ENCODE data around the gene ELFN1.

Gene ELFN1

DNA sequence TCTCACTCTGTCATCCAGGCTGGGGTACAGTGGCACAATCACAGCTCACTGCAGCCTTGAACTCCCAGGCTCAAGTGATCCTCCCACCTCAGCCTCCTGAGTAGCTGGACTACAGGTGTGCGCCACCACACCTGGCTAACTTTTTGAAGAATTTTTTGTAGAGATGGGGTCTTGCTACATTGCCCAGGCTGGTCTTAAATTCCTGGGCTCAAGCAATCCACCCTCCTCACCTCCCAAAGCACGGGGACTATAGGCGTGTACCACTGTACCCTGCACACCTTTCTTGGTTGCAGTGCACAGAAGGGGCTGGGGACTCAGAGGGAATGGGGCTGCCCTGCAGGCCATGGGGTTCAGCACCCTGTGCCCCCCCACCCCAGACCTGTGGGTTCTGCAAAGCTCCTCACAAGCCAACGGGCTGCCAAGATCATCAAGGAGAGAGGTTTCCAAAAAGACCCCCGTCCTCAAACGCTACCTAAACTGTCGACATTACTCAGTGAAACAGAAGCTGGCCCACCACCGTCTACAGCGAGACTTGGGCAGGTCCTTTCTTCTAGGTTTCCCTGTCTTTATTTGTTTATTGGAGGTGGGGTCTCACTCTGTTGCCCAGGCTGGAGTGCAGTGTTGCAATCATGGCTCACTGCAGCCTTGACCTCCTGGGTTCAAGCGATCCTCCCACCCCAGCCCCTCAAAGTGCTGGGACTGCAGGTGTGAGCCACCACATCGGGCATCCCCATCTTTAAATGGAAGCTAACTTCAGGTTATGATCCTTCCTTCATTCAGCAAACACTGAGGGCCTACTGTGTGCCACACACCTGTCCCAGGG is 26.6 kb upstream of the ELFN1 start:
- no peak for DNase-seq

DNA sequence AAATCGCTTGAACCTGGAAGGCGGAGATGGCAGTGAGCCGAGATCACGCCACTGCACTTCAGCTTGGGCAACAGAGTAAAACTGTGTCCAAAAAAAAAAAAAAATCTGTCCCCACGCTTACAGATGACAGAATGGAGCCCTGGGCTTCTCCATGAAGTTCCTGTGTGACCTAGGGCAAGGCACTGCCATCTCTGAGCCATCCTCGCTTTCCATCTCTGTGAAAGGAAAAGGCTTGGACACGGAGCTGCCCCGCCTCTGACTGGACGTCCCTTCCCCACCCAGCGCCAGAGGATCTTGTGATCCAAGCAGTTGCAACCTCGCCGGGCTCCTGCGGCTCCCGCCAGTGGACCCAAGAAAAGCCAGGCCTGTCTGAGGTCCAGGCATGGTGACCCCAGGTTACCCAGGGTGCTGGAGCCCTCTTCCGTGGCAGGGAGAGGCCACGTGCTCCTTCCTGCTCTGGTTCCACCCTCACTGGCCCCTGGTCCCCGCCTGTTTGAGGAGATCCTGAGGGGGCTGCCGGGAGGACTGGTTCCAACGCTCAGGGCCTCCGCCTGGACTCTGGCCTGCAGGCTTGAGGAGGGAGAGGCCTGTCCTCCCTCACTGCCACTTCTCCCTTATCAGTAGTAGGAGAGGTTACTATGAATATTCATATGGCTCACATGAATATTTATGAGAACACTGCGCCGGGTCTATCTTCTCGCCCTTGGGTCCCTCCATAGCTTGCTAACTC is 25.6 kb upstream of the ELFN1 start:
- DNase-seq: no peak

DNA sequence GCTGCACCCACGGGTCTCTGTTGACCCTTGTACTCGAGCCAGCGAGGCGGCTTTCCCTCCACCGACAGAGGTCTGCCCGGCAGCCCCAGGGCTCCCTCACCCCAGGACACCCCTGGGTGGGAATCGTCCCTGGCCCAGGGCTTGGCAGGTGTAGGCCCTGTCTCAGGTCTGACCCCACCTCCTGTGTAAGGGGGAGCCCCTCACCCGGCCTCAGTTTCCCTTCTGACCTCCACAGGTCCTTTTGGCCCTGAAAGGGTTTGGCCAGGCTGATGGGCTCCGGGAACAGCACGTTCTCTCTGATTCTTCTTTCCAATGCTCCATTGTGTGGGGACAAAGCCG is 25.0 kb upstream of the ELFN1 start:
- DNase-seq: no peak

DNA sequence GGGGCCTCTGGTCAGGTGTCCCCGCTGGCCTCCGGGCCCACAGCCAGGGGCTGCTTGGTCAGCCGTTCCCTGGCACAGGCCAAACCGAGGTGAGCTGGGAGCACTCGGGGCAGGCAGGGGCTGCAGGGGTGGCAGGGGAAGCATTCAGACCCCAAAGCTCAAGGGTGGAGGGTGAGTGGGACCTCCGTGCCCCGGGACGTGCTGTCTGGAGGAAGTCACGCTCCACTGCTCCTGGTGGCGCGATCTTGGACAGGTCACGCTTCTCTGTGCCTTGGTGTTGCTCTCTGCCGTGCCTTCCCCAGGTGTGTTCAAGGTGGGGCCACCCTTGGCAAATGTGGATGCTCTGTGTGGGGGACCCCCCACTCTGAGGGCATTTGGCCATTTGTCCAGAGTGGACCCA is 24.6 kb upstream of the ELFN1 start:
- DNase-seq: no peak

DNA sequence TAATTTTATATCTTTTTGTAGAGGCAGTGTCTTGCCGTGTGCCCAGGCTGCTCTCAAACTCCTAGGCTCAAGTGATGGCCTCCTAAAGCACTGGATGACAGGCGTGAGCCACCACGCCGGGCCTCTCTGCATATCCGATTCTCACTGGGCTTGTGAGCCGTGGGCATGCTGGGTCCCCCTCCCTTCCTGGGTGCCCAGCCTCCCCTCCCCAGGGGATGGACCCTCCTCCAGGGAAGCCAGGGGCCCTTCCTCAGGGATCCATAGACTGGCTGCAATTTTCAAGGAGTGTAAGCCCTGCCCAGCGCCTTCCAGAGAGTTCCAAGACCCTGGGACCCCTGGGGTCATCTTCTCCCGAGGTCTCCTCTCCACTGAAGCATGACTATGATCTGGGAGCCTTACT is 23.7 kb upstream of the ELFN1 start:
- no peak for DNase-seq

DNA sequence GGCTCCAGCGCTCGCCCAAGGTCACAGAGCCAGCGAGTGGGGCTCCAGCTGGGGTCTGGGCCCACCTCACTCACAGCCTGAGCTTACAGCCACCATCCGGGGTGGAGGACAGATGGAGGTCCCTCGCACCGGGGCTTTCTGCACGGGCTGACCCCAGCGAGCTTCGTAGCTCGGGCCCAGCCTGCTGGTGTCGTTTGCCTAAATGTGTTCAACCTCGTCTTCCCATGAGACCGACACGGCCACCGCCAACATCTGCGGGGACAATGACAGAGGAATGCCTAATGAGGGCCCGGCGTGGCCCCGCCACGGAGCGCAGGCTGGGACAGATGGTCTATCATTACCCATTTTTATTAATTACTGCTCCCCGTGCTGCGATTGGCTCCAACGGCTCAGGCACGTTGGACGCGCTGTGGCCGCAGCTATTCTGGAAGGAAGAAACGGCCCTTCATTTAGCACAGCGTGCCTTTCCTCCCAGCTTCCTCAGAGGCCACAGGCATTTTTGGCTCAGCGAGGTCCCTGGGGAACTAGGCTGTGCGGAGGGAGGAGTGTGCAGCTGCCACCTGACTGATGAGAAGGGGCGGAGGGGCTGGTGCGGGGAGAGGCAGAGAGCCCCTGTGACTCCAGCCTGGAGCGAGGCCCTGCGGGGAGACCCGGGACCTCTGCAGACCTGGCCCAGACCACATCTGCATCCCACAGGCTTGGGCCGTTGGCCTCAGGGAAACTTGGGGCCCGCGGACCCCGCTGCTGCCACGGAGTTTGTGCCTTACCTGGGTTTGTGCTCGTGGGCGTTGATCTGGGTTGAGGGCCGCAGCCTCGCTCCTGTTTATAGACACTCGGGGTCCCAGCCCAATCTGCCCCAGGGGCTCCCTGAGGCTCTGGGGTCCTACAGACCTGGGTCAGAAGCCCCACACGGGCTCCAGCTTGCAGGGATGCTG is 22.9 kb upstream of the ELFN1 start:
- DNase-seq: peak; percentile 89 to 94

DNA sequence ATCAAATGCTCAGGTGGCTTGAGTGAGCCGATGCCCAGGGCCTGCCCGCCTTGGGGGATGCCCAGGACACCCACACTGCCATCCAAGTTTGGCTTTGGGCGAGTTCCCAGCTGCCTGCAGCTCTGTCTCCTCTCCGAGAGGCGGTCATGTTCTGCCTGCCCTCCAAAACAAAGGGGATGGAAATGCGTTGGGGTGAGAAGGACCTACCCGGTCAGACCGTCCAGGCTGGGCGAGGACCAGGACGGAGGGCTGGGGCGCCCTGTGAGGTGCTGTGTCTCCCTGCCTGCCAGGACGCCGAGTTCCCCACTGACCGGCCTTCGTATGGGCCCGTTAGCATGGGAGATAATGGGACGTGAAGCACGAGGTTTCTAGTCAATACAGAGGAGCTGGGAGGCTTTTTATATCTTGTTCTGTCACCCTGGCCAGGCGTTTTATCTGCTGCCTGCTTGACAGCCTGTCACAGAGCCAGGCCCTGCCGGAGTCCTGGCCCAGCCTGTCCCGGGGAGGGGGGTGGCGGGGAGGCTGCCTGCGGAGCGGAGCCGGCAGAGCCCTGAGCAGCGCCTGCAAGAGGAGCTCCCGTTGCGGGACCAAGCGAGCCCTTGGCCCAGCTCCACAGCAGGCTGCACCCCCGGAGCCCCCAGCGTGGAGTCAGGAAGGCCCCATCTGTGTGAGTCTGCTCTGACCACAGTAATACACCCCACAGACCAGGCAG is 22.0 kb upstream of the ELFN1 start:
- no peak for DNase-seq

DNA sequence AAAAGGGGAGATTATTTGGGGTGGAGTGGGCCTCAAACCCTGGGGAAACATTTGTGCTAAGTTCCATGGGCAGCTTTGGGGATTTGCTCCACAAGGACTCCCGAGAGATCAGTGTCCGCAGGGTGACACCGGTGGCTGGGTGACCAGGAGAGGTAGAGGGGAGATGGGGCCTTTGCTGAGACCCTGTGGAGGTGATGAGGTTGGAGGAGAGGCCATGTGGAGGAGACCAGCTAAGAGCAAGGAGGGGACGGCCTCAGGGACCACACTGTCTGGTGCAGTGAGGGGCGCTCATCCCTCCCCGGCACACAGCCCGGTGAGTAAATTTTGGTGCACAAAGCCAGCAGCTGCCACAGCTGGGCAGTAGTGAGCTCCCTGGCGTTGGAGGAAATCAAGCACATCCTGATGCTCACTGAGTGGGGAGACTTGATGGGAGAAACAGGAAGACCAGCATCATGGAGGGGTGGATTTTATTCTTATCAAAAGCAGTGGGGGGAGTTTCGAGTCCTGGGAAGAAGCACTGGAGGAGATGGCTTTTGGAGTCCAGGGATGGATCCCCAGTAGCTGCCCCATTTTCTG is 20.2 kb upstream of the ELFN1 start:
- DNase-seq: no peak

DNA sequence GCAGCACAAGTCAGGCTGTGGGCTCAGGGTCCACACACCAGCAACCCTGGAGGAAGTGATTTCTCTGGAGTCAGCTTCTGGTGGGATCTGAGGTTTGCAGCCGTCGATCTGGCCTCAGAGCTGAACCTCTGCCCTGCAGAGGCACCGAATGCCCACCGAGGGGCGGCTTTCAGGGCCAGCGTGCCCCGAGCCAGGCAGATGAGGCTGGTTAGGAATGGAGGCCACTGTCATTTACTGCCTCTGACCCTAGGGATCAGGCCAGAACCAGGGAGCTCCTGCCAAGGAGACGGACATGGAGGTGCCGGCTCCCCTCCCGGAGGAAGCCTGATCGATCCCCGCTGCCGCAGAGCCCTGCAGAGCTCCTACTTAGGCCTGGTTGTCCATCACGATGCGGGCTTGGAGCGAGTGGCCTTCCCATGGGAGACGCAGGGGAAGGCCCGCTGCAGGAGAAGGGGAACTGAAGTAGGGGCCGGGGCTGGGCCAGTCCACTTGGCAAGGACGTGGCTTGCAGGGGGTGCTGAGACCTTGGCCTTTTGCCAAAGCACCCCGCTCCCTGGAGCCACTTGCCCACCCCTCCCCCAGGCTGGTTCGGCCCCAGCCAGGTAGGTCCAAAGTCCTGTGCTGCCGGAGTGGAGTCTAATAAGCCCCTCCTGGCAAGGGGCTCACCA is 19.6 kb upstream of the ELFN1 start:
- no peak for DNase-seq

DNA sequence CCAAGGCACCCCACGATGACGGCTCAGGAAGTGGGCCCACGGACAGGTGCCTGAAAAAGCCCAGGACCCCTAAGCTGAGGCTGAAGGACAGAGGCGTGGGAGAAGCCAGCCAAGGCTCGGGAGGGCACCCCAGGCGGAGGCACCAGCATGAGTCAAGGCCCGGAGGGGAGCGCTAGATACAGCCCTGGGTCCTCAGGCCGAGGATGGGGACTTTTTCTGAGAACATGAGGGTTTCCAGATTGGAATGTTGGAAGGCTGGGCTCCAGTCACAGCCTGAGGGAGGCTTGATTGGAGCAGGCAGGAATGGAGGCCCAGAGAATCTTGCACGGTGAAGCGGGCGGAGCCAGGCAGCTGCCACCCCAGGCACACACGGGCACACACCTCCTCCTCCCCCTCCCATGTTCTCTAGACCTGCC is 19.0 kb upstream of the ELFN1 start:
- DNase-seq: no peak

DNA sequence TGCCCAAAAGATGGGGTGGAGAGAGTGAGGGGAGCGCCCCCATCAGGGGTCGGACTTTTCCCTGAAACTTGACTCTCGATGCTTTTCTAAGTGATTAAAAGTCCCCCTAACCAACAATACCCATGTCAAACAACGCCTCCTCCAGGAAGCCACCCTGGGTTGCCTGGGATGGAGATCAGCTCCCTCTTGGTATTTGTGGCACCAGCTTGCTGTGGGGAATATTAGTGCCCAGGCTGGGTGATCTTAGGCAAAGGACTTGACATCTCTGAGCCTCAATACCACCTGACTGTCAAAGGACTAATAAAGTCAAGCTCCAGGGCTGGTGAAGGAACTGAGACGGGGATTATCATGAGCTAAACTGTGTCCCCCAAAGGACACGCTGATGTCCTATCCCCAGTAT is 18.2 kb upstream of the ELFN1 start:
- no peak for DNase-seq

DNA sequence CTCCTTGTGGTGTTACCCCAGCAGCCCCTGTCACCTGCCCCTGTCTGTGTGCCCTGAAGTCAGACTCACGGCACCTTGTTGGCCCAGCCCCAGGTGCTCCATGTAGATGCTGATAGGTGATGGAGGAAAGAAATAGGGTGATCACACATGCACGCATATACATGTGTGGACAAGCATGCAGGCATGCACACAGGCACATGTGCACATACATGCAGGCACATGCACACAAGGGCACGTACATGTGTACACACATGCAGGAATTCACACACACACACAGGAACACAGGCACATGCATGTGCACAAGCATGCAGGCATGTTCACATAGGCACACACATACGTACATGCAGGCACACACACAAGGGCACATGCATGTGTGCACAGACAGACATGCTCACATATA is 16.6 kb upstream of the ELFN1 start:
- no peak for DNase-seq

DNA sequence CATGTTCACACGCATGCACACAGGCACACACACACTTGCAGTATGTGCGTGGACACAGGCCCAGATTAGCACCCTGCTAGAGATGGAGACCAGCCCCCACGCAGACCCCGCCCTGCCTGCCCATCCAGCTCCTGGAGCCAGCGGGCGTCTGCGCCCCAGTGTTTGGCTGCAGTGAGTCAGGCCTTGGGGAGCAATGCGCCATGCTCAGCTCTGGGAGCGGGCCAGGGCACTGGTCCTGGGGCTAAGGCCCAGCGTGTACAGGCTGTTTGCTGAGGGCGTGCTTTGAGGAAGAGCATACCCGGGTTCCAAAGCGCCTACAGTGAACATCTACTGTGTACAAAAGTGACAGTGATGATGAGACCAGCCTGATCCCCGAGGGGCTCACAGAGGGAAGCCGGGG is 16.0 kb upstream of the ELFN1 start:
- DNase-seq: no peak

DNA sequence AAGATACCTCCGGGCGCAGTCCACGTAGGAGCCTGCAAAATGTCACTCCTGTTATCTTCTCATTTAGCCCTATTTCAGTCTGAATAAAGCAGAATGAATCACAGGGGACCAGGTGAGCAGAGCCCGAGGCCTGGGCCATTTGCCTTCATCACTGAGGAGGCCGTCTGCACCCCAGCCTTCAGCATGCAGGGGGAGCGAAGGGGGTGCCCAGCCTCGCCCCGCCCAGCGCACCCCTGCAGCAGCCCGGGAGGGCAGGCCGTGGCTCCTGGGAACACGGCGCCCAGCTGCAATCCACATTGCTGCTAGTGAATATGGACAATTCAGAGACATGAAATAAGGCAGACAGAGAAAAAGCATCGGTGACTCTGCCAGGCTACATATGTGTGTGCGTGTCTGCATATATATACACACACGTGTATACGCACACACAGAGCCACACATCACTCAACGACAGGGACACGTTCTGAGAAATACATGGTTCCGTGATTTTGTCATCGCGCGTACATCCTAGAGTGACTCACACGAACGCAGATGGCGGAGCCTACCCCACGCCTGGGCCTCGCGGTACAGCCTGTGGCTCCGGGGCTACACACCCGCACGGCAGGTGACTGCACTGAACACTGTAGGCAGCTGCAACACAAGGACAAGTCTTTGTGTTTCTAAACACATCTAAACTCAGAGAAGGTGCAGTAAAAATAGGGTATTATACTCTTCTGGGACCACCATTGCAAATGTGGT is 15.2 kb upstream of the ELFN1 start:
- no peak for DNase-seq

DNA sequence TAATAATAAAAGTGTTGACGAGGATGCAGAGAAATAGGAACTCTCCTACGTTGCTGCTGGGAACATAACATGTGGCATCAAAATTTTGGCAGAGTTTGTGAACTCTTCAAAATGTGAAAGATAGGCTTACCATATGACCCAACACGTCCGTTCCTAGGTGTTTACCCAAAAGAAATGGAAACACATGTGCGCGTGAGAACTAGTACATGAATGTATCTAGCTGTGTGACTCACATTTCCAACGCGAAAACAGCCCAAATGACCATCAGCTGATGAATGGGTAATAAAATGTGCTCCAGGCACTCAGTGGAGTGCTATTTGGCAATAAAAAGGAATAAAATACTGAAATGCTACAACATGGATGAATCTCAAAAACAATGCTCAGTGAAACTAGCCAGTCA is 10.4 kb upstream of the ELFN1 start:
- no peak for DNase-seq

DNA sequence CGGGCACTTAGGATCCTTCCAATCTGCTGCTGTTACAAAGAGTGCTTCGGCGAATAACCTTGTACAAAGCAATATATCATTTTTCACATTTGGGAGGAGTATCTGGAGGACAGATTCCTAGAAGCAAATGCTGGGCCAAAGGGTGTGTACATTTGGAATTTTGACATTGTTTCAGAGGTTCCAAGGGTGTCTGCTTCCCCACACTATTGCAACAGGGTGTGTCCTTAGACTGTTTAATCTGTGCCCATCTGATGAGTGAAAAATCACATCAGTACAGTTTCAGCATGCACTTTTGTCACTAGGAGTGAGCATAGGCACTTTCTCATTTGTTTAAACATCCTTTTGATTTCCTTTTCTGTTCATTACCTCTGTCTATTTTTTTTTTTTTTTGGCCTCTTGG is 8.6 kb upstream of the ELFN1 start:
- DNase-seq: peak in 1 of 2 experiments; percentile 5

DNA sequence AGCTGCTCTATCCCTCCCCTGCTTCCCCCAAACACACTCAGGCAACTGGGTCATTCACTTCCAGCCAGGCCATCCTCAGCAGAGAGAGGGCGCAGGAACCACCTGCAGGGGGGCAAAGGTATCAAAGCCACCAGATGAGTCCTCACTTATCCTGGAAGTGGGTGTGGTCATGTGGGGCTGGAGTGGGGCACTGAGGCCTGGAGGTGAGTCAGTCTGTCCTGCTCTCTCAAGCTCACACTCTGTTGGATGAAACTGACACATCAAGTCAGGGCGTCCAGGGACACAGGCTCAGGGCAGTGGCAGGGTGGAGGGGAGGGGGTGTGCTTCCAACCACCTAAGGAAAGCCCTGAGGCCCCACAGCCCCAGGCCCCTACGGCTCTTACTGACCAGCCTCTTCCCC is 8.0 kb upstream of the ELFN1 start:
- no peak for DNase-seq

DNA sequence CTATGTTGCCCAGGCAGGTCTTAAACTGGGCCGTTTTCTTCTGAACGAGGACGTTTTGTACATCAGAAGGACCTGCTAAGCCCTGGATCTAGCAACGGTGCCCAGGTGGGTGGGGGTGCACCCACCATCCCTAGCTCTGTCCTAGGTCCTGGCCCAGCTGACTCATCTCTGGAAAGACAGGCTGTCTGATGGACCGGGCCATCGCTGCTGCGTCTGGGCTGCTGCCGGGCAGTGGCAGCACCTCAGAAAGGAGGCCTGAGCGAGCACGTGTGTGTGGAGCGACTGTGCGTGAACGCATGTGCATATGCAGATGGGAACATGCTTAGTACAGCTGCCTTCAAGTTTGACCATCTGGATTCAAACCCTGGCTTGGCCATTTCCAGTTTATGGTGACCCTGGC is 7.3 kb upstream of the ELFN1 start:
- no peak for DNase-seq

DNA sequence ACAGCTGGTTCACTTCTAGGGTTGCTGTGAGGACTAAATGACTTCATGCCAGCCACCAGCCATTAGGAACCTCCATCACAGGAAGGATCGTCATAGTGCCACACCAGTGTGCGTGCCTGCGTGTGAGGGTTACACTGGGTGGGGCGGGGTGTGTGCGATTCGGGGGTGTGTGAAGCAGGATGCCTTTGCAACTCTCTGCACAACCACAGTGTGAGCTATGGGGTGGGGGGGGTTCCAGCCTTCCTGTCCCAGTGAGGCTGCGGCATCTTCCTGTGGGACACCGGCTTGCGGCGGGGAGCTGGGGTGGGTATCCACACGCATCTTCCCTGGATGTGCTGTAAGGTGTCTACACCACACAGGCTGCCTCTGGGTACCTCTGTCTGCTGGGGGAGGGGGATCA is 6.9 kb upstream of the ELFN1 start:
- DNase-seq: no peak

DNA sequence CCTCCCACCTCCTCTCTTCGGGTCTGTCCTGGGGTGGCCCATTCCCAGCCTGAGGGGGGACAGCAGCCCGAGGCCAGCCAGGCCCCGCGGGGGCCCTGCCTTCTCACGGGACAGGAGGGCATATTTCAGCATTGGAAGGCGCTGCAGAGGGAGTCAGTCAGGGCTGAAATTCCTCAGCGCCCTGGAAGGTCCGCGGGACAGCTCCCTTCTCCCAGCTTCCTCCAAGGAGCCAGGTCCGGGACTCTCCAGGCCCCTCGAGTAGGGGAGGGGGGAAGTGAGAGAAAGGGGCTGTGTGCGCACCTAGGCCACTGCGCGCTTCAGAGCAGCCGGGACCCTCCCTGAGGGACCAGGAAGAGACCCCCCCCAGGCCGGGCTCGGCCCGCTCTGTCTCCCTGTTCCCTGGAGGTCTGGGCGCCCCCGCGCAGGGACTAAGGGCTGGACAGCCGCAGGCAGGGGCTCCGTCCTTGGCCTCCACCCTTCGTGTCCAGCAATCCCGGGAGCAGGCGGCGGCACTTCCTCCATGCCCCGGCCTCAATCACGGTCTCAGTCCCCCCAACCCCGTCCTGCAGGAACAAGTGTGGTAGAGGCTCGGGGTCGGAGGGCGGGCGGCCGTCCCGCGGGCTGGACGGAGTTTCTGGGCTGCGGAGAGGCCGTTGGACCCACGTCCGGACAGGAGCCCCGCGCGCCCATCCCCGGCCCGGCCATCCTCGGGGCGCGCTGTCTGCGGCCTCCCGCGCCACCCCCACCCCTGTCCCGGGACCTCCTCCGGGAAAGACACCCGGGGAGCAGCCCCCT is 6.0 kb upstream of the ELFN1 start:
- peak in 1 of 2 experiments; percentile 6 for DNase-seq

Measured in NCI-H524 (cell line).